Measurements from ENCODE around the gene EFNA5.

The EFNA5 gene

DNA sequence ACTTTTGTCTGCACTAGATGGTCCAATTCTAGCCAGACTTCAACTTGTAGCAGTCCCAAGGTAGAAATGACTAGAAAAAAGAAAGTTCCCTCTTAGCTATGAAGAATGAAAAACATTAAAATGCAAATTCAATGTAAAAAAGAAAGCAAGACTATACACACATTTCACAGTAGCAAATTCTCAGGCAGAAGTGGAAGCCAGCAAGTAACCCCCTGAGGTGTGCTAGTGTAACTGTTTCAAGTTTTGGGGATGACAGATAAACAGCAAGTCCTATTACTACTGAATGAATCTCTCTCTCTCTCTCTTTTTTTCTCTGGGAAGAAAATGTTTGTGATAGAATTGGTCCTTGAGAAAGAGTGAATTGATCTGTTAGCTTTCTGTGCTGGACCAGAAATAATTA is 185.6 kb downstream of the EFNA5 start:
- H3K4me3 ChIP-seq (ENCODE audit: low read depth, low read length) = no peak overlapping the region
- no peak for DNase-seq (ENCODE audit: low read depth)
- TF ChIP-seq, protein P1, sequence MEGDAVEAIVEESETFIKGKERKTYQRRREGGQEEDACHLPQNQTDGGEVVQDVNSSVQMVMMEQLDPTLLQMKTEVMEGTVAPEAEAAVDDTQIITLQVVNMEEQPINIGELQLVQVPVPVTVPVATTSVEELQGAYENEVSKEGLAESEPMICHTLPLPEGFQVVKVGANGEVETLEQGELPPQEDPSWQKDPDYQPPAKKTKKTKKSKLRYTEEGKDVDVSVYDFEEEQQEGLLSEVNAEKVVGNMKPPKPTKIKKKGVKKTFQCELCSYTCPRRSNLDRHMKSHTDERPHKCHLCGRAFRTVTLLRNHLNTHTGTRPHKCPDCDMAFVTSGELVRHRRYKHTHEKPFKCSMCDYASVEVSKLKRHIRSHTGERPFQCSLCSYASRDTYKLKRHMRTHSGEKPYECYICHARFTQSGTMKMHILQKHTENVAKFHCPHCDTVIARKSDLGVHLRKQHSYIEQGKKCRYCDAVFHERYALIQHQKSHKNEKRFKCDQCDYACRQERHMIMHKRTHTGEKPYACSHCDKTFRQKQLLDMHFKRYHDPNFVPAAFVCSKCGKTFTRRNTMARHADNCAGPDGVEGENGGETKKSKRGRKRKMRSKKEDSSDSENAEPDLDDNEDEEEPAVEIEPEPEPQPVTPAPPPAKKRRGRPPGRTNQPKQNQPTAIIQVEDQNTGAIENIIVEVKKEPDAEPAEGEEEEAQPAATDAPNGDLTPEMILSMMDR (IDR thresholded peaks at IDR 0.05; ENCODE audit: low read depth, low read length) = no peak
- TF ChIP-seq, protein P2, sequence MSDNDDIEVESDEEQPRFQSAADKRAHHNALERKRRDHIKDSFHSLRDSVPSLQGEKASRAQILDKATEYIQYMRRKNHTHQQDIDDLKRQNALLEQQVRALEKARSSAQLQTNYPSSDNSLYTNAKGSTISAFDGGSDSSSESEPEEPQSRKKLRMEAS (IDR thresholded peaks at IDR 0.05; ENCODE audit: low read depth, low read length) = no peak
- TF ChIP-seq MYC (IDR thresholded peaks at IDR 0.05; ENCODE audit: low read depth, low read length) (no peak), POLR2A (IDR thresholded peaks at IDR 0.05; ENCODE audit: extremely low read depth, insufficient read length) (no peak)

DNA sequence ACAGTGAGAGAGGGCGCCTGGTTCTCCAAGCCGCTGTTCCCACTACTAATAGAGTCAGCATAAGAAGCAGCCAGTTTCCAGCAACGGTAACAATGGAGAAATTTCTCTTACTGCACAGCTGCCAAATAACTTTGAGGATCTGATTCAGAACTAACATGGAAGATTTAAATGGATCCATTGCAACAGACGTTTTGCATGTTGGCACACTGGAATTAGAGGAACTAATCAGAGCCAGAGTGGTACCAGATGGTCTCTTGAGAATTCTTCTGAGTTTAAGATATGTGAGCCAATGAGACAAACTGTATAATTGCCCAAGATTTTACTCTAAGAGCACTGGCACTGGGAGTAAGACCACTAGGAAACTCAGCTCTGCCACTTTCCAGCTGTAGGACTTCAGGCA is 186.5 kb downstream of the EFNA5 start:
- DNase-seq (ENCODE audit: low read depth) = peak; percentile 18
- no peak for TF ChIP-seq MYC (IDR thresholded peaks at IDR 0.05; ENCODE audit: low read depth, low read length)
- TF ChIP-seq, protein P2 (IDR thresholded peaks at IDR 0.05; ENCODE audit: low read depth, low read length) = no peak
- TF ChIP-seq, protein P1 (IDR thresholded peaks at IDR 0.05; ENCODE audit: low read depth, low read length) = no peak
- no peak for TF ChIP-seq POLR2A (IDR thresholded peaks at IDR 0.05; ENCODE audit: extremely low read depth, insufficient read length)

DNA sequence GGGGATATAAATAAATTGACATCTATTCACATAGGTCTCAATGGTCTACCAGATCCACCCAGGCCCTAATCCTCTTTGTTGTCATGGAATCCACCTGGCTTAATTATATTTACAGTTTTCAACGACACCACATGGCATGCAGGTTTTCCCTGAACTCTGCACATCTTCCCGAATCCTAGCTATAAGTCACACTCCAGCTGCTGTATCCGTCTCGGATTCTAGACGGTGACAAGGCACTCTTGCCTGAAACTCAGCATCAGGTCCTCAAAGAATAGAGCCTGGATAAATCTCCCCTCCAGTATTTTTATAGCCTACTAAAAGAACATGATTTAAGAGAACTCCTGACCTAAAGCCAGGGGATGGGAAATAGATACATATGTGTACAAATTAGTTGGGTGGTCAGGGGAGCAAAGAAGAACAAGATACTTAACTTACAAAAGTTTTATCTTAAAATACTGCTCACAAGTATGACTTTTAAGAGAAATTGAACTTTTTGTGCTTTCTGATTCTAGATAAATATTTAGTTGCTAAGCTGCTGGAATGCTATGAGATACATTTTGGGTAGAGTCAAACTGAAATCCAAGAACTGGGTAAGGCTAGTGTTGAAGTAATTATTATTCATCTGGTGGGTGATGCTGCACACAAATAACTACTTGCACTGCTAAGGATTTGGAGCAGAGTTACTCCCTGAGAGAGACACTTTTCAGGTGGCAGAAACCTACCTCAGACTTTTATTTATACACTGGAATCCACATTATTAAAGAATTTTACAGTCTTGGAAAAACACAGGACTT is 187.3 kb downstream of the EFNA5 start:
- TF ChIP-seq POLR2A (IDR thresholded peaks at IDR 0.05; ENCODE audit: extremely low read depth, insufficient read length) (no peak), MYC (IDR thresholded peaks at IDR 0.05; ENCODE audit: low read depth, low read length) (no peak)
- TF ChIP-seq, protein P1 (IDR thresholded peaks at IDR 0.05; ENCODE audit: low read depth, low read length) = no peak
- TF ChIP-seq, protein P2 (IDR thresholded peaks at IDR 0.05; ENCODE audit: low read depth, low read length) = no peak
- no peak for DNase-seq (ENCODE audit: low read depth)
- H3K4me3 ChIP-seq (ENCODE audit: low read depth, low read length) = no peak overlapping the region

More for the DNA sequence above, 186.5 kb downstream of the EFNA5 start:
- no peak overlapping the region for H3K4me3 ChIP-seq (ENCODE audit: low read depth, low read length)

DNA sequence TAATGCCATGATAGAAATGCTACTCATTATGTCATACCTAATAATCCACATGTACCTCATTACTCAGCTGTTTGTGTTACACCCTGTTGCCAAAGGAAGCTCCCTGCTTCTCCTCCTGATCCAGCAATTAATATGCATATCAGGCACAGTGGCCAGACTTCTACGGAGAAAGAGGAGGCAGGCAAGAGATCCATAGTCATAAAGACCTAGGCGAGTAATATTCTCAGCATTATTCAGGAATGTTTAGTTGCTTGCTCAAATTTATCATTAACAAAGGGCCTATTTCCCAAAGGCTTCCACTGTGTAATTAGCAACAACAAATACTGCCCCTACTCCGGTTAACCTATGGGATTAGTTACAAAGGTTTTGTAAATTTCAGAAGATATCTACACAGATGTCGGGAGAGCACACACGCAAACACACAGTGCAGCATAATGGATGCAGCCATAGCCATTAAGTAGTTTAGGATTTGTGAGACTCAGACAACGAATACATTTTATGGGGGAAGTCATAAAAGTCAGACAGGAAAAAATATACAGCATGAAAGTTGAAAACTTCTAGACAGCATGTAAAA is 192.6 kb downstream of the EFNA5 start:
- TF ChIP-seq, protein P1 (IDR thresholded peaks at IDR 0.05; ENCODE audit: low read depth, low read length) = no peak
- TF ChIP-seq POLR2A (IDR thresholded peaks at IDR 0.05; ENCODE audit: extremely low read depth, insufficient read length) = no peak
- TF ChIP-seq, protein P2 (IDR thresholded peaks at IDR 0.05; ENCODE audit: low read depth, low read length) = no peak
- TF ChIP-seq MYC (IDR thresholded peaks at IDR 0.05; ENCODE audit: low read depth, low read length) = no peak
- DNase-seq (ENCODE audit: low read depth) = no peak
- H3K4me3 ChIP-seq (ENCODE audit: low read depth, low read length) = no peak overlapping the region

DNA sequence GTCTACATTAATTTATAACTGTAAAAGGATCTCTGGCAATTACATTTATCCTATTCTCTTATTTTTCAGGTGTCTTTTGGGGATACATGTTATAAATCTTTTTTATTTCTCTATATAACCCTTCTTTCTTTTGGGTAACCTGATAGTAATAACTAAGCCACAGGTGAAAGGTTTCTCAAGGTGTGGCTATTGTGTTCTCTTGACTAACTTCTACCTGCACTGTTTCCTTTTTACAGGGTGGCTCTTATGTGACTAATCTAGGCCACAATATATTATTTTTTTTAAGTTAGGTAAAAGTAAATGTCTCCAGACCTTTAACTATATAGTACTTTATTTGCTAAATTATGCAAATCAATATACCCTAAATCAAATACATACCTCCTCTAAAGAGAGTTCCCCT is 193.2 kb downstream of the EFNA5 start:
- no peak overlapping the region for H3K4me3 ChIP-seq (ENCODE audit: low read depth, low read length)
- TF ChIP-seq, protein P2 (IDR thresholded peaks at IDR 0.05; ENCODE audit: low read depth, low read length) = no peak
- TF ChIP-seq MYC (IDR thresholded peaks at IDR 0.05; ENCODE audit: low read depth, low read length) = no peak
- TF ChIP-seq, protein P1 (IDR thresholded peaks at IDR 0.05; ENCODE audit: low read depth, low read length) = no peak
- no peak for TF ChIP-seq POLR2A (IDR thresholded peaks at IDR 0.05; ENCODE audit: extremely low read depth, insufficient read length)
- no peak for DNase-seq (ENCODE audit: low read depth)

All from NB4 (cell line).